ENCODE measurements around the gene ACP1.

DNA sequence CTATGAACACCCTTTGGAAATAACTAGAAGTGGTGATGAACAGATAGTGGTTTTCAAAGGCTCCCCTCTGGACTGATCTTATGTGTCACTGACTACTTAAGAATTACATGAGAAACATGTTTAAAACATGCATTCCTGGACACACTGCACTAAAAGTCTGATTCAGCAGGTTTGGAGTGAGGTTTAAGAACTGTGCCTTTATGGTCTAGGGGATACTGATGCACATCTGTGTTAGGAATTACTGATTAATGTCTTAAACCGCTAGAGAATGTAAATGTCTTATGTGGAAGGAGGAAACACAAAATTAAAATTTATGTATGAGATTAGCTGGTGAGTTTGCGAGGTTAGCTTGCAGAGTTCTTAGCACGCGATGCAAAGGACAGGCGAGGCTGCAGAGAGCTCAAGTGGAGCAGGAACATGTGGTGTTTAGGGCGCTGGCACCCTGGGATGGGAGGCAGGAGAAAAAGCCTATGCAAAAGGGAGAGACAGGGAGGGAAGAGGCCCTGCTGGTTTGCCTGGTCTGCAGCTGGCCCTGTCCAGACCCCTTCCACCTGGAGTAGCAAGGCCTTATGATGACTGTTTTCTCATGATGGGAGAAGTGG is 12.6 kb upstream of the ACP1 start:
- no peak for TF ChIP-seq CTCF (IDR thresholded peaks at IDR 0.05)
- no peak for TF ChIP-seq POLR2A (IDR thresholded peaks at IDR 0.05)

Data from uterus (tissue), 2 donors.